Spinal cord (tissue), 10 donors: Measurements from ENCODE around the gene KRTAP10-4. TPM values are rescaled to one million over a fixed set of nuclear protein-coding genes. Genes with fewer than 3 reads are reported as not detected.
"Not testable (repeated sequence)": the region's sequence is repeated elsewhere in the genome, so short reads cannot be mapped to it uniquely, and the experiment has no call there.

Experiments
- DNase-seq, 6 donors: peaks; one replicate each; pipeline versions ENCODE4 v3.0.0 to v3.0.0-alpha.2; 2013 to 2015; ENCODE audit warnings: low spot score in 6 of 6, low read depth in 4 of 6
- H3K27ac ChIP-seq: one replicate; pipeline ENCODE4 v1.5.1; 2013; ENCODE audit warnings: low read depth, low read length, control low read depth
- H3K27me3 ChIP-seq: one replicate; pipeline ENCODE4 v1.6.1; 2013; ENCODE audit warnings: low read length; ENCODE audit not compliant: control insufficient read depth, insufficient read depth
- H3K36me3 ChIP-seq: one replicate; pipeline ENCODE4 v1.6.1; 2013; ENCODE audit warnings: low read length; ENCODE audit not compliant: control insufficient read depth, insufficient read depth
- H3K4me1 ChIP-seq: one replicate; pipeline ENCODE4 v1.6.1; 2013; ENCODE audit warnings: low read length; ENCODE audit not compliant: control insufficient read depth, insufficient read depth
- H3K4me3 ChIP-seq: one replicate; pipeline ENCODE4 v1.5.1; 2013; ENCODE audit warnings: low read depth, low read length, control low read depth
- H3K9me3 ChIP-seq: one replicate; pipeline ENCODE4 v1.6.1; 2013; ENCODE audit warnings: low read length; ENCODE audit not compliant: control insufficient read depth, insufficient read depth
- WGBS: methylation state at CpG from one replicate; pipeline ENCODE4 v1.1.5; 2013; ENCODE audit warnings: missing lambda C conversion rate; ENCODE audit not compliant: insufficient coverage; 5-methylcytosine and 5-hydroxymethylcytosine counted together
- polyA plus RNA-seq, 2 donors: library from polyadenylated mRNA; unstranded; fragments of 120-200 nt; gene quantifications; one replicate each; pipeline ENCODE4 v1.2.1, GENCODE V29; 2013; ENCODE audit not compliant: insufficient read length in 2 of 2
- total RNA-seq, 2 donors: library from RNA; depleted of rRNA in 1 of 2; stranded (reverse); fragments of 120-200 nt in 1 of 2; fragments of >200 nt in 1 of 2; gene quantifications; one replicate each; pipeline versions ENCODE4 v1.2.3 to v1.2.4, GENCODE V29; 2013 to 2014
- donor health status: healthy.

KRTAP10-4 gene
- total and polyA plus RNA-seq, 4 donors = not detected

- Histone ChIP-seq H3K27me3 (no peaks in the 10 kb centered on the region), H3K27ac (no peak overlapping the region), H3K9me3 (peaks cover 4% of the 10 kb centered on the region), H3K4me3 (no peak overlapping the region), H3K36me3 (no peaks in the 10 kb centered on the region), H3K4me1 (peaks cover 4% of the 10 kb centered on the region)
- DNase-seq = no peak
- 69% methylated on average over 20 of the region's 22 CpGs for WGBS
These were observed 5.7 kb downstream of the KRTAP10-4 start for GRCh38 chr21:44579056-44579832.

- Histone ChIP-seq H3K27ac (no peak overlapping the region), H3K4me3 (no peak overlapping the region), H3K27me3 (no peaks in the 10 kb centered on the region), H3K9me3 (peaks cover 4% of the 10 kb centered on the region), H3K4me1 (peaks cover 3% of the 10 kb centered on the region), H3K36me3 (no peaks in the 10 kb centered on the region)
- DNase-seq = peak in 1 of 6 donors; percentile 17
- 55% methylated on average over 7 of the region's 7 CpGs for WGBS
These were observed 6.3 kb downstream of the KRTAP10-4 start for GRCh38 chr21:44579833-44580144.

DNA sequence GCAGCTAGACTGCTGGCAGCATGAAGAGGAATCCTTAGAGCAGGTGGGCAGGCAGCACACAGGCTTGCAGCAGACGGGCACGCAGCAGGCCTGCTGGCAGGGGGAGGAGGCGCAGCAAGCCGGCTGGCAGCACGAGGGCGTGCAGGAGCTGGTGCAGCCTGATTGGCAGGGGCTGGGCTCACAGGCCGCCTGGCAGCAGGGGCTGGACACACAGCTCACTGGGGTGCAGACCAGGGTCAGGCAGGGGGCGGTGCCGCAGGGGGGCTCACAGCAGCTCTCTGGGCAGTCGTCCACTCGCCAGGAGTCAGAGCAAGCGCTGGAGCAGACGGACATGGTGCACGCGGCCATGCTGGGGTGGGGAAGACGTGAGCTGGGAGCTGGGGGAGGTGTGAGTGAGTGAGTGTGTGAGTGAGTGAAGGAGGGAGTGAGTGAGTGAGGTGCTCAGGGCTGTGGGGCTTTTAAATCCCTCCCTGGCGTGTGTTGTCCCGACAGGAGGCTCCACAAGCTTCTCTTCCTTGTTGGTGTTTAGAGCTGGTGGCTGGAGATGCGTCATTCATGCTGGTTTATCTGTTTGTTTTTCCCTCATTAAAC is 6.8 kb downstream of the KRTAP10-4 start, which contains the start of gene KRTAP10-5:
Gene KRTAP10-5 (minus strand): TSS at position 374 of the 591 bp plus-strand sequence. CDS start 26 bp downstream, at position 348.
- H3K27me3 ChIP-seq, H3K4me3 ChIP-seq, H3K36me3 ChIP-seq, H3K27ac ChIP-seq, DNase-seq, H3K9me3 ChIP-seq, H3K4me1 ChIP-seq: not testable (repeated sequence)
- 24% methylated on average over 19 of the region's 19 CpGs for whole genome bisulfite sequencing

- DNase-seq = no peak
- peaks cover 7% of the 10 kb centered on the region for H3K27me3 ChIP-seq
- H3K27ac ChIP-seq = no peak overlapping the region
- no peak overlapping the region for H3K4me3 ChIP-seq
- H3K9me3 ChIP-seq = peaks cover 4% of the 10 kb centered on the region
- no peaks in the 10 kb centered on the region for H3K4me1 ChIP-seq
- WGBS = 100% methylated on average over 1 of the region's 3 CpGs
- no peaks in the 10 kb centered on the region for H3K36me3 ChIP-seq
These were observed 7.6 kb downstream of the KRTAP10-4 start for GRCh38 chr21:44581158-44581557.

DNA sequence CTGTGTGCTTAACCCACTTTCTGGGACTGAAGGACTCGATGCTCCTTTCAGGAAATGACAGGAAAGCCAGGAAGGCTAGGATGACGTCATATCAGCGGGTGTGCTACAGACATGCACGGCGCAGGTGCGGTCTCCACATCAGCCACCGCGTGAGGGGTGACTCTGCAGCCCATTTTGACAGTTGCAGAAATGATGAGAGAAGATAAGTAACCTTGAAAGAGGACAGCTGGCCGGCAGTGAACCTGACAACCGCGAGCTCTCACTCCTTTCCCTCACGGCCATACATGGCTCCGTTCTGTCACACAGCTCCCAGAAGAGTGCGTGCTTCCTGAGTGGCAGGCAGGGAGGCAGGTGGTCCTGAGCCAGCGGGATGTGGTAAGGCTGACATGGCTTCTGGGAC is 8.5 kb downstream of the KRTAP10-4 start:
- Histone ChIP-seq H3K4me1 (no peaks in the 10 kb centered on the region), H3K4me3 (no peak overlapping the region), H3K36me3 (no peaks in the 10 kb centered on the region), H3K27ac (no peak overlapping the region), H3K27me3 (peaks cover 7% of the 10 kb centered on the region), H3K9me3 (peaks cover 3% of the 10 kb centered on the region)
- WGBS = 83% methylated on average over 12 of the region's 15 CpGs
- DNase-seq = no peak

DNA sequence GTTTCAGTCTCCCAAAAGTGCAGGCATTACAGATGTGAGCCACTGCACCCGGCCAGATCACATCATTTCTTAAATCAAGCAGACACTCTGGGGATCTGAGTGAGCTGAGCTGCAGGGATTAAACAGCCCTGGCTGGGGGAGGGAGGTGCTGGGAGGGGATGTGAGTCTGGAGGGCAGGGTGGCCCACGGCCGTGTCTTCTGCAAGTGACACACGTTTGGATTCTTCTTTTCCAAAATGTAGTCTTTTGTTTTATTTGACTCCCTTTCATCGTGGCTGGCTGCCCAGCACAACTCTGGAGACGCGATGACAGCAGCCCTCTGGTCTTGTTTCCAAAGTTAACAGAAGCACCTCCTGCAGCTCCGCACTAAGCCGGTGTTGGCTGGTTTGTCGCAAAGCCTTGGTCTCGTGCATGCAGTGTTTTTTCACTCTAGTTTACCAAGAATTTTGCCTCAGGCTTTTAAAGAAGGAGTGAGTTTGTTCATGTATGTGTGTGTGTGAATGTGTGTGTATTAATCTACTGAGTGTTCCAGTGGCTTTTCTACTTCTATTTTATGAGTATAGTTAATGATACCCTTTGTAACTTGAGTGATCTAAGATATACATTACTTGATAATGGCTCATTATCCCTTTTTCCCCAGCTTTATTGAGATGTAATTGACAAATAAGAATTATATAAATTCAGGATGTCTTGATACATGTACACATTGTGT is 9.7 kb downstream of the KRTAP10-4 start:
- H3K4me1 ChIP-seq = no peaks in the 10 kb centered on the region
- H3K4me3 ChIP-seq = no peak overlapping the region
- no peak overlapping the region for H3K27ac ChIP-seq
- no peaks in the 10 kb centered on the region for H3K9me3 ChIP-seq
- no peaks in the 10 kb centered on the region for H3K36me3 ChIP-seq
- H3K27me3 ChIP-seq = peaks cover 7% of the 10 kb centered on the region
- peak in 5 of 6 donors; percentile 9 to 79 (median 20) for DNase-seq
- WGBS = 0% methylated on average over 3 of the region's 11 CpGs

- H3K27me3 ChIP-seq = peaks cover 7% of the 10 kb centered on the region
- DNase-seq = no peak
These were observed 10.2 kb downstream of the KRTAP10-4 start for GRCh38 chr21:44583800-44584147.

DNA sequence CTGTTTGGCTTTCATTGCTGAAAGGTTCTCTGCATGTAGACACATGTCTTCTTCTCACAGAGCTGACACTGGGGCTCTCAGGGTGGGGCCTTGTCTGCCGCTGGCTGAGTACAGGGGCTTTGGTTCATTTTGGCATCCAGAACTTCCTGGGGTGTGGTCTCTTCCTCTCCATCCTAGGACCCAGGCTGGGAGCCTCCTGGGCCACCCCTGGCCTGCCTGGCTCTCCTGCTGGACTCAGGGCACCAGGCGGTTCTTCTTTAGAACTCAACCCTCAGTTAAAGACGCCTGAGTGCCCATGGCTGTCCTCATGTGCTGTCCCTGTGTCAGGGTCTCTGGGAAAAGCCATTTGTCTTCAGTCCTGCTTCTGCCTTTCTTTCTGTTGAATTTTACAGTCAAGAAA is 12.4 kb downstream of the KRTAP10-4 start:
- Histone ChIP-seq H3K27ac (no peak overlapping the region), H3K4me3 (no peak overlapping the region), H3K27me3 (peaks cover 7% of the 10 kb centered on the region), H3K9me3 (no peaks in the 10 kb centered on the region), H3K36me3 (no peaks in the 10 kb centered on the region), H3K4me1 (no peaks in the 10 kb centered on the region)
- WGBS = 85% methylated on average over 3 of the region's 3 CpGs
- DNase-seq = no peak

More at GRCh38 chr21:44583800-44584147, 10.2 kb downstream of the KRTAP10-4 start:
- Histone ChIP-seq H3K4me3 (no peak overlapping the region), H3K36me3 (no peaks in the 10 kb centered on the region), H3K27ac (no peak overlapping the region), H3K9me3 (no peaks in the 10 kb centered on the region), H3K4me1 (no peaks in the 10 kb centered on the region)
- WGBS = 87% methylated on average over 3 of the region's 6 CpGs

DNA sequence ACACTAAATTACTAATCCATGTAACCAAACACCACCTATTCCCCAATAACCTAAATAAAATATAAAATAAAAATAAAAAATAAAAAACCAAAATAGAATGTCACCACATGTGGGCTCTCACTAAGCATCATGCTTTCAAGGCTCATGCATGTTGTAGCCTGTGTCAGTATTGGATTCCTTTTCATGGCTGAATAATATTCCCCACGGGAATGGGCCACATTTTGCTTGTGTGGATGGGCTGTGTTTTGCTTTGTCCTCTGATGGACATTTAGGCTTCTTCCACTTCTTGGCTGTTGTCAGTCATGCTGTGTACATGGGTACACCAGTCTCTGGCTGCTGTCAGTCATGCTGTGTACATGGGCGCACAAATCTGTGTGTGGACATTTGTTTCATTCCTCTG is 15.6 kb downstream of the KRTAP10-4 start:
- Histone ChIP-seq H3K27me3 (peaks cover 7% of the 10 kb centered on the region), H3K36me3 (no peaks in the 10 kb centered on the region), H3K27ac (no peak overlapping the region), H3K4me3 (no peak overlapping the region), H3K4me1 (peaks cover 6% of the 10 kb centered on the region), H3K9me3 (no peaks in the 10 kb centered on the region)
- DNase-seq = no peak
- 100% methylated on average over 2 of the region's 2 CpGs for WGBS
